Activated B cell treated with CpG ODN at 0.5 μM for 24 hours (primary cell): ENCODE results near the gene FNDC3A. TPM values are rescaled to one million over a fixed set of nuclear protein-coding genes. Genes with fewer than 3 reads are reported as not detected.

Experiments
- ATAC-seq: fragments of 200-7000 bp; cut with Tn5 transposase; one replicate; pipeline ENCODE4 v1.10.0; 2021; ENCODE audit warnings: low read depth, mild to moderate bottlenecking, moderate library complexity
- CTCF ChIA-PET: fragments of 350-600 bp; sonication (Branson Sonifier 250); formaldehyde crosslinking; loops from one replicate; lab custom pipeline; 2021; ENCODE audit warnings: antibody characterized with exemption; lab: Charles Lee
- POLR2A ChIA-PET: fragments of 350-600 bp; sonication (Branson Sonifier 250); formaldehyde crosslinking; loops from one replicate; lab custom pipeline; 2021; ENCODE audit warnings: antibody characterized with exemption; lab: Charles Lee
- DNase-seq: peaks from one replicate; pipeline ENCODE4 v3.0.0; 2022
- H3K27ac Mint-ChIP-seq: one replicate; pipeline ENCODE4 v1.8.0; 2020; ENCODE audit warnings: mixed read lengths
- H3K27me3 Mint-ChIP-seq: one replicate; pipeline ENCODE4 v1.8.0; 2021; ENCODE audit warnings: mixed read lengths
- H3K36me3 Mint-ChIP-seq: one replicate; pipeline ENCODE4 v1.8.0; 2021; ENCODE audit warnings: low read depth, mixed read lengths
- H3K4me1 Mint-ChIP-seq: one replicate; pipeline ENCODE4 v1.8.0; 2021; ENCODE audit warnings: mixed read lengths
- H3K4me3 Mint-ChIP-seq: one replicate; pipeline ENCODE4 v1.8.0; 2020; ENCODE audit warnings: mild to moderate bottlenecking, mixed read lengths
- H3K9me3 Mint-ChIP-seq: one replicate; pipeline ENCODE4 v1.8.0; 2020; ENCODE audit warnings: mixed read lengths
- CTCF ChIP-seq: fragments of 200-600 bp; IDR thresholded peaks from one replicate; pipeline ENCODE4 v1.8.0; 2022; ENCODE audit warnings: antibody characterized with exemption, mild to moderate bottlenecking
- intact Hi-C: fragments of 100-400 bp; cut with micrococcal nuclease; formaldehyde crosslinking; loops from one replicate; pipeline ENCODE4 v1.15.1; 2024
- total RNA-seq: library from RNA; stranded (reverse); gene quantifications from 2 replicates; pipeline ENCODE4 v1.2.3, GENCODE V29; 2022

FNDC3A gene
- total RNA-seq, 1 donor from 2014 or later, result 34.1 TPM

GRCh38 chr13:49108196-49108595 is 132.5 kb downstream of the FNDC3A start:
- DNase-seq, result no peak
- no peak overlapping the region for H3K4me3 Mint-ChIP-seq
- no peaks in the 10 kb centered on the region for H3K27me3 Mint-ChIP-seq
- intact Hi-C loops, result no loop called here
- H3K4me1 Mint-ChIP-seq, result peaks cover 15% of the 10 kb centered on the region
- POLR2A ChIA-PET, result no interaction called here
- peaks cover 3% of the 10 kb centered on the region for H3K36me3 Mint-ChIP-seq
- H3K9me3 Mint-ChIP-seq, result no peaks in the 10 kb centered on the region
- ATAC-seq, result no peak
- no peak overlapping the region for H3K27ac Mint-ChIP-seq
- CTCF ChIA-PET, result no interaction called here
- TF ChIP-seq CTCF, result no peak

GRCh38 chr13:49110122-49110912 is 134.6 kb downstream of the FNDC3A start:
- H3K4me1 Mint-ChIP-seq, result peaks cover 19% of the 10 kb centered on the region
- peak overlapping the region; percentile 91 for H3K4me3 Mint-ChIP-seq
- POLR2A ChIA-PET, result interaction anchor here (0.6 to 2.5 kb wide), 6 partner anchors 13 to 826 kb away, joined by 3 to 16 read pairs (median 4); partner anchors contain the start of genes FNDC3A and SPRYD7
- intact Hi-C loops, result loop anchor here (1.0 kb wide), 1 partner anchor 135 kb away; the partner anchor contains the start of gene FNDC3A
- H3K27ac Mint-ChIP-seq, result peak overlapping the region; percentile 83
- DNase-seq (peak; percentile 51), ATAC-seq (peak; percentile 83)
- no peaks in the 10 kb centered on the region for H3K27me3 Mint-ChIP-seq
- CTCF ChIA-PET, result no interaction called here
- peaks cover 13% of the 10 kb centered on the region for H3K36me3 Mint-ChIP-seq
- no peaks in the 10 kb centered on the region for H3K9me3 Mint-ChIP-seq
- no peak for TF ChIP-seq CTCF

GRCh38 chr13:49110913-49111170 is 135.1 kb downstream of the FNDC3A start:
- ATAC-seq (no peak), DNase-seq (no peak)
- Mint-ChIP-seq H3K9me3 (no peaks in the 10 kb centered on the region), H3K4me1 (peaks cover 19% of the 10 kb centered on the region), H3K27ac (no peak overlapping the region), H3K36me3 (peaks cover 18% of the 10 kb centered on the region), H3K4me3 (peak overlapping the region; percentile 91), H3K27me3 (no peaks in the 10 kb centered on the region)
- intact Hi-C loops, result loop anchor here (1.0 kb wide), 1 partner anchor 136 kb away; the partner anchor contains the start of gene FNDC3A
- no peak for TF ChIP-seq CTCF
- POLR2A ChIA-PET, result interaction anchor here (0.7 to 2.5 kb wide), 4 partner anchors 12 to 676 kb away, joined by 3 to 16 read pairs (median 4); partner anchors contain the start of gene FNDC3A
- CTCF ChIA-PET, result no interaction called here

GRCh38 chr13:49112782-49113525 is 137.2 kb downstream of the FNDC3A start:
- Mint-ChIP-seq H3K4me3 (no peak overlapping the region), H3K27ac (no peak overlapping the region), H3K4me1 (peaks cover 19% of the 10 kb centered on the region), H3K9me3 (no peaks in the 10 kb centered on the region), H3K27me3 (no peaks in the 10 kb centered on the region), H3K36me3 (peaks cover 37% of the 10 kb centered on the region)
- POLR2A ChIA-PET, result interaction anchor here (0.6 to 0.7 kb wide), 2 partner anchors 83 to 168 kb away, joined by 3 to 4 read pairs; no protein-coding TSS in a partner anchor
- no peak for ATAC-seq
- intact Hi-C loops, result no loop called here
- TF ChIP-seq CTCF, result no peak
- CTCF ChIA-PET, result no interaction called here
- DNase-seq, result no peak
